Activated CD4-positive, alpha-beta T cell treated with anti-CD3 and anti-CD28 coated beads, Interleukin-10, Interleukin-2, amounts not matched to agents 100 ng/mL and 50 ng/mL, durations not matched to agents 16 hours and 8 hours (primary cell): ENCODE results near the gene ITPR2.

ENCODE experiments used
- DNase-seq: peaks from one replicate; pipeline ENCODE4 v3.0.0-alpha.2; 2020

Gene ITPR2

GRCh38 chr12:26728205-26729050 lies 104.6 kb downstream of the ITPR2 start:
- no peak for DNase-seq

GRCh38 chr12:26727482-26728204 lies 105.4 kb downstream of the ITPR2 start:
- no peak for DNase-seq

- no peak for DNase-seq
Measured at GRCh38 chr12:26726956-26727355, 106.0 kb downstream of the ITPR2 start.

- no peak for DNase-seq
Measured at GRCh38 chr12:26725276-26725916, 107.6 kb downstream of the ITPR2 start.

- DNase-seq = no peak
Measured at GRCh38 chr12:26724309-26724702, 108.7 kb downstream of the ITPR2 start.

- DNase-seq = no peak
Measured at GRCh38 chr12:26723379-26724308, 109.3 kb downstream of the ITPR2 start.

- DNase-seq = no peak
Measured at GRCh38 chr12:26721800-26722199, 111.2 kb downstream of the ITPR2 start.

GRCh38 chr12:26719852-26720251 lies 113.1 kb downstream of the ITPR2 start:
- no peak for DNase-seq

GRCh38 chr12:26717757-26718156 lies 115.2 kb downstream of the ITPR2 start:
- DNase-seq = no peak

- no peak for DNase-seq
Measured at GRCh38 chr12:26715232-26715631, 117.8 kb downstream of the ITPR2 start.

GRCh38 chr12:26713885-26714383 lies 119.1 kb downstream of the ITPR2 start:
- no peak for DNase-seq

GRCh38 chr12:26712892-26713291 lies 120.1 kb downstream of the ITPR2 start:
- DNase-seq = no peak

- DNase-seq = peak; percentile 26
Measured at GRCh38 chr12:26711569-26711968, 121.4 kb downstream of the ITPR2 start.

GRCh38 chr12:26711072-26711471 lies 121.9 kb downstream of the ITPR2 start:
- DNase-seq = no peak

GRCh38 chr12:26705851-26706250 lies 127.1 kb downstream of the ITPR2 start:
- DNase-seq = no peak

GRCh38 chr12:26704684-26705460 lies 128.1 kb downstream of the ITPR2 start:
- no peak for DNase-seq

GRCh38 chr12:26704214-26704613 lies 128.8 kb downstream of the ITPR2 start:
- no peak for DNase-seq

- no peak for DNase-seq
Measured at GRCh38 chr12:26702741-26703140, 130.3 kb downstream of the ITPR2 start.

- DNase-seq = peak; percentile 31
Measured at GRCh38 chr12:26701604-26702215, 131.3 kb downstream of the ITPR2 start.

GRCh38 chr12:26700430-26700829 lies 132.6 kb downstream of the ITPR2 start:
- DNase-seq = no peak

- no peak for DNase-seq
Measured at GRCh38 chr12:26699237-26699636, 133.8 kb downstream of the ITPR2 start.
